Measurements from ENCODE around the gene WDFY4.

GRCh38 chr10:48947690-48948469, 263.2 kb downstream of the WDFY4 start:
- TF ChIP-seq EZH2 (IDR thresholded peaks at IDR 0.05; ENCODE audit: insufficient read depth, poor library complexity, severe bottlenecking) (no peak), EZH2phosphoT487 (IDR thresholded peaks at IDR 0.05; ENCODE audit: insufficient read depth, low read depth) (no peak)
